Neural cell (in vitro differentiated cells): ENCODE results near the gene FBXO11. TPM values are rescaled to one million over a fixed set of nuclear protein-coding genes. Genes with fewer than 3 reads are reported as not detected.

Experiments used
- H2AFZ ChIP-seq: fragments of 200-600, 300-800 bp; sonication (generic), shearing (Covaris generic); 2 replicates; pipeline ENCODE4 v1.6.0; 2014; ENCODE audit warnings: low read depth, mild to moderate bottlenecking, antibody characterized with exemption, low read length, moderate library complexity
- H3F3A ChIP-seq: fragments of 200-600 bp; shearing (Covaris generic); 2 replicates; pipeline ENCODE4 v1.6.1; 2016; ENCODE audit warnings: mild to moderate bottlenecking, moderate library complexity, mixed read lengths, antibody characterized with exemption, low read length; ENCODE audit not compliant: insufficient read depth, poor library complexity, severe bottlenecking
- H3K27ac ChIP-seq: fragments of 200-600, 300-800 bp; sonication (generic), shearing (Covaris generic); 2 replicates; pipeline ENCODE4 v1.5.1; 2014; ENCODE audit warnings: mild to moderate bottlenecking, low read length, moderate library complexity
- H3K27me3 ChIP-seq: fragments of 300-800, 200-600 bp; sonication (generic), shearing (Covaris generic); 2 replicates; pipeline ENCODE4 v1.6.0; 2014; ENCODE audit warnings: mild to moderate bottlenecking, low read depth, low read length, moderate library complexity; ENCODE audit not compliant: insufficient read depth
- H3K36me3 ChIP-seq: fragments of 300-800, 200-600 bp; sonication (generic), shearing (Covaris generic); 2 replicates; pipeline ENCODE4 v1.5.1; 2014; ENCODE audit warnings: mild to moderate bottlenecking, antibody characterized with exemption, low read length, moderate library complexity; ENCODE audit not compliant: insufficient read depth
- H3K4me2 ChIP-seq: fragments of 300-800, 200-600 bp; sonication (generic), shearing (Covaris generic); 2 replicates; pipeline ENCODE4 v1.6.0; 2014; ENCODE audit warnings: mild to moderate bottlenecking, low read length
- H3K4me3 ChIP-seq: fragments of 300-800, 200-600 bp; sonication (generic), shearing (Covaris generic); 2 replicates; pipeline ENCODE4 v1.5.1; 2014; ENCODE audit warnings: mild to moderate bottlenecking, low read length, moderate library complexity
- H3K79me2 ChIP-seq: fragments of 200-600 bp; shearing (Covaris generic); replicated peaks from 2 replicates; pipeline ENCODE4 v1.6.0; 2014; ENCODE audit warnings: mild to moderate bottlenecking, low read length, moderate library complexity; ENCODE audit not compliant: insufficient read depth
- H3K9ac ChIP-seq: fragments of 300-800, 200-600 bp; sonication (generic), shearing (Covaris generic); 2 replicates; pipeline ENCODE4 v1.6.1; 2016; ENCODE audit warnings: mild to moderate bottlenecking, low read length, mixed read lengths
- H3K9me2 ChIP-seq: fragments of 200-600 bp; shearing (Covaris generic); 2 replicates; pipeline ENCODE4 v1.6.1; 2016; ENCODE audit warnings: mild to moderate bottlenecking, low read length, mixed read lengths; ENCODE audit not compliant: insufficient read depth
- H3K9me3 ChIP-seq: fragments of 200-600, 300-800 bp; sonication (generic), shearing (Covaris generic); 2 replicates; pipeline ENCODE4 v1.6.1; 2016; ENCODE audit warnings: mild to moderate bottlenecking, mixed run types, low read length, moderate library complexity, mixed read lengths
- H4K20me1 ChIP-seq: fragments of 200-600 bp; shearing (Covaris generic); 2 replicates; pipeline ENCODE4 v1.6.1; 2016; ENCODE audit warnings: mild to moderate bottlenecking, mixed run types; ENCODE audit not compliant: insufficient read depth
- EP300 ChIP-seq: fragments of 450-650 bp; conservative IDR thresholded peaks from 2 replicates; pipeline ENCODE4 v1.6.1; 2014; ENCODE audit warnings: antibody characterized with exemption, mild to moderate bottlenecking, moderate library complexity; ENCODE audit not compliant: poor library complexity, severe bottlenecking
- EZH2 ChIP-seq: fragments of 200-600, 300-800 bp; shearing (Covaris generic), sonication (generic); IDR thresholded peaks from 2 replicates; pipeline ENCODE4 v1.6.1; 2014; ENCODE audit warnings: antibody characterized with exemption, low read length, borderline replicate concordance, mild to moderate bottlenecking; ENCODE audit not compliant: insufficient read depth, poor library complexity, severe bottlenecking
- MXI1 ChIP-seq: fragments of 450-650 bp; conservative IDR thresholded peaks from 2 replicates; pipeline ENCODE4 v1.6.1; 2014; ENCODE audit warnings: antibody characterized with exemption, mild to moderate bottlenecking; ENCODE audit not compliant: poor library complexity, severe bottlenecking
- POLR2AphosphoS5 ChIP-seq: IDR thresholded peaks from 2 replicates; pipeline ENCODE4 v1.6.1; 2012
- RAD21 ChIP-seq: fragments of 450-650 bp; conservative IDR thresholded peaks from 2 replicates; pipeline ENCODE4 v1.6.1; 2014; ENCODE audit warnings: antibody characterized with exemption, mild to moderate bottlenecking, moderate library complexity
- SMC3 ChIP-seq: fragments of 450-650 bp; conservative IDR thresholded peaks from 2 replicates; pipeline ENCODE4 v1.6.1; 2014; ENCODE audit warnings: antibody characterized with exemption, mild to moderate bottlenecking, moderate library complexity; ENCODE audit not compliant: poor library complexity
- TAF1 ChIP-seq: IDR thresholded peaks from 2 replicates; pipeline ENCODE4 v1.6.1; 2012; ENCODE audit warnings: low read depth
- polyA plus RNA-seq: library from polyadenylated mRNA; depleted of rRNA; stranded (reverse); fragments of >200 nt; gene quantifications from 2 replicates; pipeline ENCODE4 v1.2.3, GENCODE V29; 2014
- TF ChIP-seq, protein P1 (sequence below): IDR thresholded peaks from 2 replicates; pipeline ENCODE4 v1.6.1; 2012; ENCODE audit warnings: borderline replicate concordance
- TF ChIP-seq, protein P2 (sequence below): fragments of 450-650 bp; IDR thresholded peaks from 2 replicates; pipeline ENCODE4 v1.5.1; 2014; ENCODE audit warnings: antibody characterized with exemption, mild to moderate bottlenecking, moderate library complexity; ENCODE audit not compliant: poor library complexity, severe bottlenecking

The FBXO11 gene
- polyA plus RNA-seq, 1 donor from 2014 or later = 132 TPM

DNA sequence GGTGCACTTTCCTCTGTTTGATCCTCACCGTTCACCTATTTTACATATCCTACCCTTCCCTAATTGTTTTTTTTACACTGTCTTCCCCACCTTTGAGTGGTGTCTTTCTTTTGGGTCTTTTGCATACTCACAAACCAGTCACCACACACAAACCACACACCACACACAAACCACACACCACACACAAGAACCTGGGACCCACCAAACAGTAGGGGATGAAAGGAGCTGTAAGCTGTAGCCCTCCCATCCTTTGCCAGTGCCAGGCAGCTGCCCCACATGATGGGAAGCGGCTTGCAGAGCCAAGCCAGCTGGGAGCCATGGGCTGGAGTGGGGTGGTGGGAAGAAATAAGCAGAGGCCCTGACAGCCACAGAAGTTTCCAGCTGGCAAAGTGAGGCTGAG, 162.2 kb downstream of the FBXO11 start:
- no peak overlapping the region for H3K4me2 ChIP-seq
- no peak overlapping the region for H3K27ac ChIP-seq
- no peaks in the 10 kb centered on the region for H4K20me1 ChIP-seq
- no peaks in the 10 kb centered on the region for H3F3A ChIP-seq
- H3K9me3 ChIP-seq = no peaks in the 10 kb centered on the region
- no peak for TF ChIP-seq EP300
- no peak overlapping the region for H3K9ac ChIP-seq
- no peak overlapping the region for H3K4me3 ChIP-seq
- H3K9me2 ChIP-seq = no peaks in the 10 kb centered on the region
- H3K79me2 ChIP-seq = no peaks in the 10 kb centered on the region
- H3K27me3 ChIP-seq = no peaks in the 10 kb centered on the region
- H3K36me3 ChIP-seq = no peaks in the 10 kb centered on the region
- H2AFZ ChIP-seq = no peak overlapping the region

DNA sequence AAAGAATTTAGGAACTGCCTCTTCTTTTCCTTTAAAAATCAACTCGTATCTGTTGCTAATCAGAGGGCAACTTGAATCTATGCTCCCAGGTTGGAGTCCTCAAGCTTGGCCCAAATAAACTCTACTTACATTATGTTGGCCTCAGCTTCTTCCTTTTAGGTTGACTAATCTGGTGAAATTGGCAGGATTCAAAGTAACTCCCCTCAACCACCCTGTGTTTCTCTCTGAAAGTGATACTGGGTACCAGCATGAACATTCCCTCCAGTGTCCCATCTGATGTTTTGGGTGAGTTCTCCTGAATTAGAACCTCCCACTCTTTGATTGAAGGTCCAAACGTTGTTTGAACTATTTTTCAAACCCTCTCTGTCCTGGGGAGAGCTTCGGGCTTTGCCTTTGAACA, 164.7 kb downstream of the FBXO11 start:
- TF ChIP-seq, protein P1, sequence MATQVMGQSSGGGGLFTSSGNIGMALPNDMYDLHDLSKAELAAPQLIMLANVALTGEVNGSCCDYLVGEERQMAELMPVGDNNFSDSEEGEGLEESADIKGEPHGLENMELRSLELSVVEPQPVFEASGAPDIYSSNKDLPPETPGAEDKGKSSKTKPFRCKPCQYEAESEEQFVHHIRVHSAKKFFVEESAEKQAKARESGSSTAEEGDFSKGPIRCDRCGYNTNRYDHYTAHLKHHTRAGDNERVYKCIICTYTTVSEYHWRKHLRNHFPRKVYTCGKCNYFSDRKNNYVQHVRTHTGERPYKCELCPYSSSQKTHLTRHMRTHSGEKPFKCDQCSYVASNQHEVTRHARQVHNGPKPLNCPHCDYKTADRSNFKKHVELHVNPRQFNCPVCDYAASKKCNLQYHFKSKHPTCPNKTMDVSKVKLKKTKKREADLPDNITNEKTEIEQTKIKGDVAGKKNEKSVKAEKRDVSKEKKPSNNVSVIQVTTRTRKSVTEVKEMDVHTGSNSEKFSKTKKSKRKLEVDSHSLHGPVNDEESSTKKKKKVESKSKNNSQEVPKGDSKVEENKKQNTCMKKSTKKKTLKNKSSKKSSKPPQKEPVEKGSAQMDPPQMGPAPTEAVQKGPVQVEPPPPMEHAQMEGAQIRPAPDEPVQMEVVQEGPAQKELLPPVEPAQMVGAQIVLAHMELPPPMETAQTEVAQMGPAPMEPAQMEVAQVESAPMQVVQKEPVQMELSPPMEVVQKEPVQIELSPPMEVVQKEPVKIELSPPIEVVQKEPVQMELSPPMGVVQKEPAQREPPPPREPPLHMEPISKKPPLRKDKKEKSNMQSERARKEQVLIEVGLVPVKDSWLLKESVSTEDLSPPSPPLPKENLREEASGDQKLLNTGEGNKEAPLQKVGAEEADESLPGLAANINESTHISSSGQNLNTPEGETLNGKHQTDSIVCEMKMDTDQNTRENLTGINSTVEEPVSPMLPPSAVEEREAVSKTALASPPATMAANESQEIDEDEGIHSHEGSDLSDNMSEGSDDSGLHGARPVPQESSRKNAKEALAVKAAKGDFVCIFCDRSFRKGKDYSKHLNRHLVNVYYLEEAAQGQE = no peak
- no peak for TF ChIP-seq POLR2AphosphoS5
- no peak for TF ChIP-seq EP300
- TF ChIP-seq TAF1 = no peak
- no peak for TF ChIP-seq SMC3
- no peak for TF ChIP-seq EZH2
- TF ChIP-seq RAD21 = no peak
- no peak for TF ChIP-seq MXI1
- TF ChIP-seq, protein P2, sequence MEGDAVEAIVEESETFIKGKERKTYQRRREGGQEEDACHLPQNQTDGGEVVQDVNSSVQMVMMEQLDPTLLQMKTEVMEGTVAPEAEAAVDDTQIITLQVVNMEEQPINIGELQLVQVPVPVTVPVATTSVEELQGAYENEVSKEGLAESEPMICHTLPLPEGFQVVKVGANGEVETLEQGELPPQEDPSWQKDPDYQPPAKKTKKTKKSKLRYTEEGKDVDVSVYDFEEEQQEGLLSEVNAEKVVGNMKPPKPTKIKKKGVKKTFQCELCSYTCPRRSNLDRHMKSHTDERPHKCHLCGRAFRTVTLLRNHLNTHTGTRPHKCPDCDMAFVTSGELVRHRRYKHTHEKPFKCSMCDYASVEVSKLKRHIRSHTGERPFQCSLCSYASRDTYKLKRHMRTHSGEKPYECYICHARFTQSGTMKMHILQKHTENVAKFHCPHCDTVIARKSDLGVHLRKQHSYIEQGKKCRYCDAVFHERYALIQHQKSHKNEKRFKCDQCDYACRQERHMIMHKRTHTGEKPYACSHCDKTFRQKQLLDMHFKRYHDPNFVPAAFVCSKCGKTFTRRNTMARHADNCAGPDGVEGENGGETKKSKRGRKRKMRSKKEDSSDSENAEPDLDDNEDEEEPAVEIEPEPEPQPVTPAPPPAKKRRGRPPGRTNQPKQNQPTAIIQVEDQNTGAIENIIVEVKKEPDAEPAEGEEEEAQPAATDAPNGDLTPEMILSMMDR = no peak
- H3K4me3 ChIP-seq = no peak overlapping the region
- H3K27me3 ChIP-seq = no peaks in the 10 kb centered on the region
- H3K79me2 ChIP-seq = no peaks in the 10 kb centered on the region
- H3K9ac ChIP-seq = no peak overlapping the region
- H2AFZ ChIP-seq = no peak overlapping the region
- no peaks in the 10 kb centered on the region for H3F3A ChIP-seq
- H3K4me2 ChIP-seq = no peak overlapping the region
- H4K20me1 ChIP-seq = no peaks in the 10 kb centered on the region
- H3K36me3 ChIP-seq = no peaks in the 10 kb centered on the region
- no peaks in the 10 kb centered on the region for H3K9me2 ChIP-seq
- no peak overlapping the region for H3K27ac ChIP-seq
- no peaks in the 10 kb centered on the region for H3K9me3 ChIP-seq

DNA sequence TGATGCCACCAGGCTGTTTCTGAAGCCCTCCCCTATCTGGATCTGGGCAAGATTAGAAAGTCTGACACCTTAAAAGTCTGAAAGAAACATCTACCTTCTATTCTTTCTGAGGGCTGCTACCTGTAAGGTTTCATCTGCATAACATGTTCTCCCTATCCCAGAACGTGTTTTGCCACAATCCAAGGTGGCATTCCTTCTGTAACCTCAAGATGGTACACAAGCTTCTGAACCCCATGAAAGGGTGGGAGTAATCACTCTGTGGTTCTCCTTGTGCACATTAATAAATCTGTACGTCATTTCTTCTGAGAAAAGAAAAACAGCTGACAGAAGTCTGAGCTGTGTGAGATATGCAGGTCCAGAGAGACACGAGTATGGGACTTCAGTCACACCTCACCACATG, 165.2 kb downstream of the FBXO11 start:
- H2AFZ ChIP-seq = no peak overlapping the region
- no peaks in the 10 kb centered on the region for H3K9me3 ChIP-seq
- TF ChIP-seq, protein P1 = no peak
- TF ChIP-seq EP300 = no peak
- no peak for TF ChIP-seq SMC3
- TF ChIP-seq MXI1 = no peak
- TF ChIP-seq POLR2AphosphoS5 = no peak
- TF ChIP-seq RAD21 = no peak
- TF ChIP-seq TAF1 = no peak
- TF ChIP-seq, protein P2 = no peak
- no peak for TF ChIP-seq EZH2
- H3K9ac ChIP-seq = no peak overlapping the region
- no peaks in the 10 kb centered on the region for H3K79me2 ChIP-seq
- no peak overlapping the region for H3K4me3 ChIP-seq
- no peaks in the 10 kb centered on the region for H4K20me1 ChIP-seq
- H3K36me3 ChIP-seq = no peaks in the 10 kb centered on the region
- H3K4me2 ChIP-seq = no peak overlapping the region
- H3K9me2 ChIP-seq = no peaks in the 10 kb centered on the region
- H3K27ac ChIP-seq = no peak overlapping the region
- H3K27me3 ChIP-seq = no peaks in the 10 kb centered on the region
- H3F3A ChIP-seq = no peaks in the 10 kb centered on the region
